ENCODE data around the gene BEND6.

DNA sequence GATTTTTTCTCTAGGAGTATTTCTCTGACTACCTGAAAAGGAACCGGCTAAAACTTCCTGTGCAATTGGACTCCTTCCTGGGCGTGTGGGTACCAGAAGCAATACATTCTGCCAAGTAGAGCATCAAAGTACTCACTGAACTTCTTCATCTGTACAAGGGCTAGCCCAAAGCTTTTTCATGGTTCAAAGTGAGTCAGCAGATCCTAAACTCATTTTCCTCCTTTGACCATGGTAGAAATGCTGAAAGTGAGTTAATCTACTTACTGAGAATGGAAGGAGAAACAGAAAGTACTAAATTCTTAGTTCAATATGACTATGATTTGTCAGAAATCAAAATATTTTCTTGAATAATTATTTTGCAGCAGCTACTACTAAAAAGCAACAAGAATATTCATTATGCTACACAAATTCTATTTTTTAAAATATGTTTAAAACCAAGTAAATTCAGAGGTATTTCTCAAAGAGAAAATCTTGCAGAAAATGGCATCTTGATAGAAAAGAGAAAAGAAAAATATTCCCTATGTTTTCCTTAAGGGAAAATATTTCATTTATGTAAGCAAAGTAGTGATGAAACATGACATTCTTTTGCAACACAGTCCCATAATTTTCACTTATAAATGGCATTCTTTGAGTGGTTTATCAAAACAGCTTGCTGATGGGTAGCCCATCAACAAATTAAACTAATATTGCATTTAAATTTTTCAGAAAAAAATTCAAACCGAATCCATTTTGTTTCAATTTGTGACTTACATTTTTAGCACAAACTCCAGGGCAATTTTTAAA is 3.7 kb upstream of the BEND6 start:
- TF ChIP-seq POLR2A (IDR thresholded peaks at IDR 0.05) (no peak), EP300 (IDR thresholded peaks at IDR 0.05) (no peak)
